T-helper 17 cell (primary cell): ENCODE measurements around the gene HSPB1. TPM values are rescaled to one million over a fixed set of nuclear protein-coding genes. Genes with fewer than 3 reads are reported as not detected.
"Not testable (repeated sequence)": the region's sequence is repeated elsewhere in the genome, so short reads cannot be mapped to it uniquely, and the experiment has no call there.

Experiments used
- ATAC-seq: fragments of 150-1000 bp; cut with Tn5 transposase; 2 replicates; pipeline ENCODE4 v1.10.0; 2021; ENCODE audit warnings: mild to moderate bottlenecking, moderate library complexity
- DNase-seq, 3 donors: peaks; one replicate each; pipeline versions ENCODE4 v3.0.0 to v3.0.0-alpha.2; 2020 to 2021
- H3K9me3 ChIP-seq: one replicate; pipeline ENCODE4 v1.7.0; 2013; ENCODE audit warnings: low read length, mild to moderate bottlenecking; ENCODE audit not compliant: control insufficient read depth, poor library complexity, severe bottlenecking
- H3K27ac Mint-ChIP-seq: one replicate; pipeline ENCODE4 v1.8.0; 2022; ENCODE audit warnings: mild to moderate bottlenecking, moderate library complexity, mixed read lengths
- H3K27me3 Mint-ChIP-seq: one replicate; pipeline ENCODE4 v1.8.0; 2022; ENCODE audit warnings: mixed read lengths
- H3K36me3 Mint-ChIP-seq: one replicate; pipeline ENCODE4 v1.8.0; 2022; ENCODE audit warnings: low read depth, mixed read lengths
- H3K4me1 Mint-ChIP-seq: one replicate; pipeline ENCODE4 v1.8.0; 2022; ENCODE audit warnings: mild to moderate bottlenecking, mixed read lengths
- H3K4me3 Mint-ChIP-seq: one replicate; pipeline ENCODE4 v1.8.0; 2022; ENCODE audit warnings: mild to moderate bottlenecking, moderate library complexity, mixed read lengths
- total RNA-seq, 4 donors: library from RNA in 2 of 4; stranded (reverse) in 2 of 4; gene quantifications; one replicate each; pipeline ENCODE4 v1.2.3 and lab custom pipeline; 2022 to 2026

Gene HSPB1
- total RNA-seq, 2 donors from 2014 or later = 25.8 to 33.2 TPM

GRCh38 chr7:76269895-76270294, 32.6 kb upstream of the HSPB1 start:
- H3K4me1 Mint-ChIP-seq = peaks cover 14% of the 10 kb centered on the region
- no peak for ATAC-seq
- H3K36me3 Mint-ChIP-seq = peaks cover 5% of the 10 kb centered on the region
- H3K27me3 Mint-ChIP-seq = peaks cover 58% of the 10 kb centered on the region
- H3K9me3 ChIP-seq = no peaks in the 10 kb centered on the region
- DNase-seq = no peak
- no peak overlapping the region for H3K27ac Mint-ChIP-seq
- no peak overlapping the region for H3K4me3 Mint-ChIP-seq

- not testable (repeated sequence) for ATAC-seq, DNase-seq, H3K4me3 Mint-ChIP-seq, H3K27ac Mint-ChIP-seq, H3K36me3 Mint-ChIP-seq, H3K9me3 ChIP-seq
- Mint-ChIP-seq H3K4me1 (peaks cover 14% of the 10 kb centered on the region), H3K27me3 (peaks cover 53% of the 10 kb centered on the region)
These were observed 31.1 kb upstream of the HSPB1 start for GRCh38 chr7:76271384-76271783.

DNA sequence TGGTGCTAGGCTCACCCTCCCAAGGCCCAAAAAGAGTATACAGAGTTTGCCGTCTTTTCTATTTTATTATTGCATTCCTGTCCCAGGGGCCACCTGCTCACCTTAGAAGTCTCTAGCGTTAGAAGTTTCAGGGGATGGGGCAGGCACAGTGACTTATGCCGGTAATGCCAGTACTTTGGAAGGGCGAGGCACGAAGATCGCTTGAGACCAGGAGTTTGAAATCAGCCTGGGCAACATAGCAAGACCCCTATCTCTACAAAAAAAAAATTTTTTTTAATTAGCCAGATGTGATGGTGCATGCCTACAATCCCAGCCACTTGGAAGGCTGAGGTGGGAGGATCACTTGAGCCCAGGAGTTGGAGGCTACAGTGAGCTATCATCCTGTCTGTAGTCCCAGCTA, 30.3 kb upstream of the HSPB1 start:
- Mint-ChIP-seq H3K4me3 (no peak overlapping the region), H3K27me3 (peaks cover 59% of the 10 kb centered on the region), H3K4me1 (peaks cover 14% of the 10 kb centered on the region), H3K36me3 (peaks cover 5% of the 10 kb centered on the region), H3K27ac (no peak overlapping the region)
- DNase-seq (no peak), ATAC-seq (no peak)
- H3K9me3 ChIP-seq = no peaks in the 10 kb centered on the region

DNA sequence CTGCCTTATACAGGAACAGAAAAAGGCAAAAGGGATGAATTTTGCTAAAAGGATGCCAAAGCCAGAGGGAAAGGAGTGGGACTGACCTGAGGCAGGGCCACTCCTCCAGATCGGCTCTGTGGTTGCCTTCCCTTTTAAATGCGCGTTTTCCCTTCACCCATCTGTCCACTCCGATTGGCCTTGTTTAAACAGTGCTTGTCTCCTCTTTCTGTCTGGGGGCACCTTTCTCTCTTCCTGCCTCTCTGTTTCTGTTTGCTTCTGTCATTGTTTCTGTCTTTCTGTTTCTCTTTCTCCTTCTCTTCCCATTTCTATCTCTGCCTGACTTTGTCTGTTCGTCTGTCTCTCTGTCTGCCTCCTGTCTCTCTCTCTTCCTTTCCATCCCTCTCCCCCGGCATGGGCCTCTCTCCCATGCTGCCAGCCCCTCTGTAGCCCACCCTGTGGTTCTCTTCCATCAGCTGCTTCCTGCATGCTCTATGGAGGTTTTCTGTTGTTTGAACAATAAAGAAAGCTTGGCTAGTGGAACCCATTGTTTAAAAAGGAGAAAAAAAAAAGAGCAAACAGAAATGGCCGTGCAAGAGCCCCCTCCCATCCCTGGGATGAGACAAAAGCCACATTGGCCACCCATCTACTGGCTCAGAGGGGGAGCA, 29.5 kb upstream of the HSPB1 start:
- DNase-seq (no peak), ATAC-seq (no peak)
- Mint-ChIP-seq H3K36me3 (peaks cover 5% of the 10 kb centered on the region), H3K27ac (no peak overlapping the region), H3K4me3 (no peak overlapping the region), H3K4me1 (peaks cover 12% of the 10 kb centered on the region), H3K27me3 (peaks cover 61% of the 10 kb centered on the region)
- no peaks in the 10 kb centered on the region for H3K9me3 ChIP-seq

GRCh38 chr7:76273503-76273902, 29.0 kb upstream of the HSPB1 start:
- no peak overlapping the region for H3K27ac Mint-ChIP-seq
- H3K4me3 Mint-ChIP-seq = no peak overlapping the region
- H3K27me3 Mint-ChIP-seq = peaks cover 55% of the 10 kb centered on the region
- no peaks in the 10 kb centered on the region for H3K9me3 ChIP-seq
- no peak for ATAC-seq
- peaks cover 10% of the 10 kb centered on the region for H3K4me1 Mint-ChIP-seq
- H3K36me3 Mint-ChIP-seq = peaks cover 5% of the 10 kb centered on the region
- DNase-seq = no peak

GRCh38 chr7:76278540-76278939, 23.9 kb upstream of the HSPB1 start:
- Mint-ChIP-seq H3K4me3 (no peak overlapping the region), H3K27me3 (peaks cover 40% of the 10 kb centered on the region), H3K36me3 (peaks cover 12% of the 10 kb centered on the region), H3K4me1 (peaks cover 16% of the 10 kb centered on the region), H3K27ac (no peak overlapping the region)
- no peaks in the 10 kb centered on the region for H3K9me3 ChIP-seq
- DNase-seq (no peak), ATAC-seq (no peak)

- DNase-seq (no peak), ATAC-seq (no peak)
- no peaks in the 10 kb centered on the region for H3K9me3 ChIP-seq
- Mint-ChIP-seq H3K4me1 (peaks cover 16% of the 10 kb centered on the region), H3K27ac (no peak overlapping the region), H3K27me3 (peaks cover 41% of the 10 kb centered on the region), H3K36me3 (peaks cover 8% of the 10 kb centered on the region), H3K4me3 (peak overlapping the region; percentile 96)
These were observed 22.1 kb upstream of the HSPB1 start for GRCh38 chr7:76280408-76280807.

GRCh38 chr7:76281006-76281705, 21.3 kb upstream of the HSPB1 start:
- Mint-ChIP-seq H3K36me3 (peaks cover 8% of the 10 kb centered on the region), H3K4me1 (peaks cover 16% of the 10 kb centered on the region), H3K27me3 (peaks cover 41% of the 10 kb centered on the region), H3K4me3 (peak overlapping the region; percentile 96), H3K27ac (no peak overlapping the region)
- ATAC-seq (peak; percentile 61), DNase-seq (no peak)
- no peaks in the 10 kb centered on the region for H3K9me3 ChIP-seq

- ATAC-seq = no peak
- Mint-ChIP-seq H3K4me3 (peak overlapping the region; percentile 89), H3K4me1 (peaks cover 16% of the 10 kb centered on the region), H3K36me3 (peaks cover 8% of the 10 kb centered on the region), H3K27ac (no peak overlapping the region), H3K27me3 (peaks cover 38% of the 10 kb centered on the region)
- DNase-seq = no peak
- H3K9me3 ChIP-seq = no peaks in the 10 kb centered on the region
These were observed 20.6 kb upstream of the HSPB1 start for GRCh38 chr7:76281706-76282343.

GRCh38 chr7:76282344-76283253, 19.9 kb upstream of the HSPB1 start:
- H3K4me1 Mint-ChIP-seq = peaks cover 16% of the 10 kb centered on the region
- ATAC-seq (peak; percentile 45), DNase-seq (peak in 1 of 3 donors; percentile 24)
- no peaks in the 10 kb centered on the region for H3K9me3 ChIP-seq
- peak overlapping the region; percentile 89 for H3K4me3 Mint-ChIP-seq
- no peak overlapping the region for H3K27ac Mint-ChIP-seq
- peaks cover 31% of the 10 kb centered on the region for H3K27me3 Mint-ChIP-seq
- H3K36me3 Mint-ChIP-seq = peaks cover 8% of the 10 kb centered on the region

DNA sequence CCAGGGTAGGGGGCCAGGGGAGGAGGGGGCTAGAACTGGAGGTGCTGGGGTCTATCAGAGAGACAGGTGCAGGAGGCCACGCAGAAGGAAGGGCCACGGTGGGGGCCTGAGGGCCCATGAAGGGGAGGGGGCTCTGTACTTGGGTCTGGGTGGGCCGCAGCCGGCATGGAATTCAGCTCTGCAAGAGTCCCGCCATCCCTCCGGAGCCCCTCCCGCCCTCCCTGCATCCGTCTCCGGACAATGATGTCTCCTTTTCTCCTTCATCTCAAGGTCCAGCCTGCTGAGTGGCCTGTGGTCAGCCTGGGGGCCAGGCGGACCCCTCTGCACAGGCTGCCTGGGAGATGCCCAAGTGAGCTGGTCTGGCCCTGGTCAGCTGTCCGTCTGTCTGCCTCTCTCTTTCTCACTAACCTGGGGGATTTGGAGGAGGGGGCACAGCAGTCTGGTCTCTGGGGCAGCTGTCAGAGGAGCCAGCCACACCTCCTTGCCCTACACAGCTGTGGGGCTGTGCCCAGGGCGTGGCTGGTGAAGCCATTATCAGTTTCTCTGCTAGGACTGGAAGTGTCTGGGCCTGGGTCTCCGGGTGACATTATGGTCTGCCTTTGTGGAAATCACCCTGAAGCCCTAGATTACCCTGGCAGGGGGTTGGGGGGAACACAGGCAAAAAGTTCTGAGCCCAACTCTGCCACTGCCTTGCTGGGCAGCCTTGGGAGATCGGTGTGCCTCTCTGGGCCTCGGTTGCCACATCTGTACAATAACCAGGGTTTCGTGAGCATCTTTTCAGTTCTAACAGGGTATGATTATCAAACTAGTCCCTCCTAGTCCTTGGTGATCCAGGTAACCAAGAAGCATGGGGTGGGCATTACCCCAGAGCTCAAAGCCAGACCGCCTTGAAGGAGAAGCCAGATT, 19.0 kb upstream of the HSPB1 start:
- DNase-seq = no peak
- Mint-ChIP-seq H3K36me3 (peaks cover 8% of the 10 kb centered on the region), H3K4me1 (peaks cover 16% of the 10 kb centered on the region), H3K27ac (no peak overlapping the region), H3K4me3 (peak overlapping the region; percentile 75), H3K27me3 (peaks cover 31% of the 10 kb centered on the region)
- H3K9me3 ChIP-seq = no peaks in the 10 kb centered on the region
- ATAC-seq = no peak
